Hematopoietic multipotent progenitor cell treated with erythropoietin and hydrocortisone succinate and interleukin-3 and kit ligand, for 17 days (in vitro differentiated cells): Measurements from ENCODE around the gene CD164L2.
A peak's percentile ranks its signal among the peaks of the same experiment; 100 is the strongest.

Experiments
- DNase-seq: peaks from one replicate; pipeline ENCODE4 v3.0.0-alpha.2; 2015; ENCODE audit warnings: low spot score

CD164L2 gene

GRCh38 chr1:27363766-27364695 lies 19.1 kb downstream of the CD164L2 start:
- no peak for DNase-seq

- DNase-seq = no peak
Measured at GRCh38 chr1:27361553-27361952, 21.6 kb downstream of the CD164L2 start.

- DNase-seq = no peak
Measured at GRCh38 chr1:27361044-27361402, 22.1 kb downstream of the CD164L2 start.

GRCh38 chr1:27360159-27361043 lies 22.7 kb downstream of the CD164L2 start:
- peak; percentile 53 for DNase-seq

- no peak for DNase-seq
Measured at GRCh38 chr1:27359822-27360158, 23.3 kb downstream of the CD164L2 start.

- no peak for DNase-seq
Measured at GRCh38 chr1:27358928-27359313, 24.2 kb downstream of the CD164L2 start.

GRCh38 chr1:27358038-27358927 lies 24.9 kb downstream of the CD164L2 start:
- DNase-seq = no peak

GRCh38 chr1:27357281-27358037 lies 25.7 kb downstream of the CD164L2 start:
- peak; percentile 78 for DNase-seq

- peak; percentile 64 for DNase-seq
Measured at GRCh38 chr1:27356619-27357280, 26.4 kb downstream of the CD164L2 start.

GRCh38 chr1:27356277-27356618 lies 26.9 kb downstream of the CD164L2 start:
- DNase-seq = no peak

GRCh38 chr1:27355683-27356082 lies 27.4 kb downstream of the CD164L2 start:
- no peak for DNase-seq

GRCh38 chr1:27353629-27354028 lies 29.5 kb downstream of the CD164L2 start:
- no peak for DNase-seq

- DNase-seq = no peak
Measured at GRCh38 chr1:27353166-27353565, 30.0 kb downstream of the CD164L2 start.

- DNase-seq = no peak
Measured at GRCh38 chr1:27351541-27352107, 31.5 kb downstream of the CD164L2 start.

- DNase-seq = no peak
Measured at GRCh38 chr1:27350663-27351540, 32.2 kb downstream of the CD164L2 start.

- DNase-seq = no peak
Measured at GRCh38 chr1:27349784-27350662, 33.1 kb downstream of the CD164L2 start.

GRCh38 chr1:27348861-27349783 lies 34.0 kb downstream of the CD164L2 start:
- DNase-seq = no peak
